Measurements from ENCODE around the gene TMA7B. TPM values are rescaled to one million over a fixed set of nuclear protein-coding genes. Genes with fewer than 3 reads are reported as not detected.

Gene TMA7B
- total and polyA plus RNA-seq, 10 donors = 0.29 to 4.2 (median 2.5) TPM

DNA sequence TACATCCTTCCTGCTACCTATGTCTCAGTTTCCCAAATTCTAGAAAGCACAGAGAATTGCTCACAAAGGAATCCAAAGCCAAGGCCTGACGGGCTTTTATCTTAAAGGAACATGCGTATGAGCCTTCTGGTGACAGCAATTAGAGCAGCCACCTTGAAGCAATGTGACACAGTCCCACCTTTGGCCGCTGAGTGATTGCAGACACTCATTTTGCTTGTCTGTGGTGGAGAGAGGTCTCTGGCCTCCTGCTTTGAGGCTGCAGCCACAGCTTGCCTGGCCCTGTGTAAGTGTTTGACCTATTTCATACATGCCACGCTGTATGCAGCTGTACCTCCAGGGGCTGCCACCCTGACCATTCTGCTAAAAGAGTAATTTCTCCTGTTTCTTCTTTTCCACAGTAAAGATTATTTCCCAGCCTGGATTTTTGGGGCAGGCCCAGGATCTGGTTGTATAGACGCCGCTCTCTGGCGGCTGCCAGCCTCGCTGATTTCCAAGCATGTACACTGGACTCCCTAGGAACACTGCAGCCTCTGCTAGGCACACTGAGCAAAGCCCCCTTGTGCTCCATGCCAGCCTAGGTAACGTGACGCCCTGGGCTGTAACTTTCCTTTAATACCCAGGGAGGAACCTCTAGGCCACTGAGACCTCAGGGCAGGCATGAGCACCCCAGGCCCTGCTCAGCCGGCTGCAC is 1.1 kb upstream of the TMA7B start:
- WGBS, 5 donors = 71 to 81% (median 73%) methylated on average over 10 to 11 of the region's 11 CpGs
- Histone ChIP-seq H3K27me3 (replicated peaks in 1 of 7) (peaks cover 0 to 14% (median 0%) of the 10 kb centered on the region in 7 donors), H3K36me3 (peaks cover 0 to 56% (median 1%) of the 10 kb centered on the region in 6 donors), H3K4me1 (peaks cover 22 to 94% (median 51%) of the 10 kb centered on the region in 6 donors), H3K27ac (peak overlapping the region in 5 of 8 donors; percentile 13 to 87 (median 82)), H3K4me3 (no peak overlapping the region), H3K9me3 (no peaks in the 10 kb centered on the region)
- no peak for DNase-seq
- TF ChIP-seq POLR2AphosphoS5 (IDR thresholded peaks at IDR 0.05) (no peak), POLR2A (IDR thresholded peaks at IDR 0.05) (no peak)
- TF ChIP-seq, protein P1, sequence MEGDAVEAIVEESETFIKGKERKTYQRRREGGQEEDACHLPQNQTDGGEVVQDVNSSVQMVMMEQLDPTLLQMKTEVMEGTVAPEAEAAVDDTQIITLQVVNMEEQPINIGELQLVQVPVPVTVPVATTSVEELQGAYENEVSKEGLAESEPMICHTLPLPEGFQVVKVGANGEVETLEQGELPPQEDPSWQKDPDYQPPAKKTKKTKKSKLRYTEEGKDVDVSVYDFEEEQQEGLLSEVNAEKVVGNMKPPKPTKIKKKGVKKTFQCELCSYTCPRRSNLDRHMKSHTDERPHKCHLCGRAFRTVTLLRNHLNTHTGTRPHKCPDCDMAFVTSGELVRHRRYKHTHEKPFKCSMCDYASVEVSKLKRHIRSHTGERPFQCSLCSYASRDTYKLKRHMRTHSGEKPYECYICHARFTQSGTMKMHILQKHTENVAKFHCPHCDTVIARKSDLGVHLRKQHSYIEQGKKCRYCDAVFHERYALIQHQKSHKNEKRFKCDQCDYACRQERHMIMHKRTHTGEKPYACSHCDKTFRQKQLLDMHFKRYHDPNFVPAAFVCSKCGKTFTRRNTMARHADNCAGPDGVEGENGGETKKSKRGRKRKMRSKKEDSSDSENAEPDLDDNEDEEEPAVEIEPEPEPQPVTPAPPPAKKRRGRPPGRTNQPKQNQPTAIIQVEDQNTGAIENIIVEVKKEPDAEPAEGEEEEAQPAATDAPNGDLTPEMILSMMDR (IDR thresholded peaks at IDR 0.05 in 8 of 11, conservative IDR thresholded peaks at IDR 0.05 in 3 of 11) = no peak
- intact Hi-C loops (cut with DNase I; ENCODE audit: low total_unique reads) = no loop called here

DNA sequence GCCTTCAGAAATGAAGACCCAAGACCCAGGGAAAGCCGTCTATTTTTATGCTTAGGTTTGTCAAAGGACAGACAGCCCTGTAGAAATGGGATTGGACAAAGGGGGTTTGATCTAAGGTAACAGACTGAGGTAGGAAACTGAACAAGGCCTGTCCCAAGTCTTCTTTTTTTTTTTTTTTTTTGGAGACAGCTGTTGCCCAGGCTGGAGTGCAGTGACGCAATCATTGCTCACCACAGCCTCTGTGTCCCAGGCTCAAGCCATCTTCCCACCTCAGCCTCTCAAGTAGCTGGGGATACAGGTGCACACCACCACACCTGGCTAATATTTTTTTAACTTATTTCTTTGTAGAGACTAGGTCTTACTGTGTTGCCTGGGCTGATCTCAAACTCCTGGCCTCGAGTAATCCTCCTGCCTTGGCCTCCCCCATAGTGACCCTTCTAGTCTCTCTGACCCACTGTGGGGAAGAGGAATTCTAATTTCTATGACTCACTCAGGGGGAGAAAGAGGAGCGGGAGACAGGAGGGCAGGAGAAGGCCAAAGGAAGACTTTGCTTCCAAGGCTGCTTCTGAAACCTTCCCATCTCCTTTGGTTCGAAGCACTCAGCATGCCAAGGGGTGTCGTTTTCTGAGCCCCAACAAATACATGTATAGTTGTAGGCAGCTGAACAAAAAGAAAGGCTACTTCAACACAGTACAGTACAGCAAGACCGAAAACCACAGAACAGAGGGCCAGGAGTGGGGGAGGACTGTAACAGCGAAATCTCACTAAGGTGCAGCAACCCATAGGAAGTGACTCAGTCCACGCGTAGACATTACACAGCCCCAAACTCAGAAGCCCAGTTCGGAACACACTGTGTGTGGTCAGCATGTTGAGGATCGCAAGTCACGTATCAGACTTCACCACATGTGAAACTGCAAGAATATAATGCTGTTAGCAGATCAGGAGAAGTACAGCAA is 872 bp downstream of the TMA7B start:
- DNase-seq = peak; percentile 80
- TF ChIP-seq POLR2AphosphoS5 (IDR thresholded peaks at IDR 0.05) = peak in 1 of 3 donors; percentile 79
- TF ChIP-seq, protein P1 (IDR thresholded peaks at IDR 0.05 in 8 of 11, conservative IDR thresholded peaks at IDR 0.05 in 3 of 11) = no peak
- Histone ChIP-seq H3K36me3 (peaks cover 0 to 68% (median 1%) of the 10 kb centered on the region in 6 donors), H3K4me3 (no peak overlapping the region), H3K27ac (peak overlapping the region in 7 of 8 donors; percentile 54 to 87 (median 74)), H3K4me1 (peaks cover 22 to 75% (median 46%) of the 10 kb centered on the region in 6 donors), H3K27me3 (replicated peaks in 1 of 7) (peaks cover 0 to 14% (median 0%) of the 10 kb centered on the region in 7 donors), H3K9me3 (no peaks in the 10 kb centered on the region)
- intact Hi-C loops (cut with DNase I; ENCODE audit: low total_unique reads) = no loop called here
- 45 to 54% (median 54%) methylated on average over 13 of the region's 13 CpGs for WGBS, 5 donors

DNA sequence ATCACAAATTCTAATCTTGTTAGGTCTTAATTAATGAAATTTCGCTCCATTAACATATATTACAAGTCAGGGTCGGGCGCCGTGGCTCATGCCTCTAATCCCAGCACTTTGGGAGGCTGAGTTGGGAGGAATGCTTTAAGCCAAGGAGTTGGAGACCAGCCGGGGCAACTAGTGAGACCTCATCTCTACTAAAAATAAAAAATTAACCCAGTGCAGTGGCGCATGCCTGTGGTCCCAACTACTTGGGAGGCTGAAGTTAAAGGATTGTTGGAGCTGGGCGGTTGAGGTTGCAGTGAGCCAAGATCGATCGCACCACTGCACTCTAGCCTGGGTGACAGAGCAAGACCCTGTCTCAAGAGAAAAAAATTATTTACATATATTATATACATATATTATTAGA is 1.9 kb downstream of the TMA7B start:
- no peak for DNase-seq
- Histone ChIP-seq H3K4me1 (peaks cover 16 to 66% (median 39%) of the 10 kb centered on the region in 6 donors), H3K36me3 (peaks cover 0 to 68% (median 1%) of the 10 kb centered on the region in 6 donors), H3K27me3 (replicated peaks in 1 of 7) (peaks cover 0 to 14% (median 0%) of the 10 kb centered on the region in 7 donors), H3K4me3 (no peak overlapping the region), H3K27ac (peak overlapping the region in 7 of 8 donors; percentile 54 to 87 (median 74)), H3K9me3 (no peaks in the 10 kb centered on the region)
- 87 to 95% (median 89%) methylated on average over 9 of the region's 9 CpGs for WGBS, 5 donors
- intact Hi-C loops (cut with DNase I; ENCODE audit: low total_unique reads) = no loop called here
- TF ChIP-seq, protein P1 (IDR thresholded peaks at IDR 0.05 in 8 of 11, conservative IDR thresholded peaks at IDR 0.05 in 3 of 11) = no peak
- no peak for TF ChIP-seq POLR2A (IDR thresholded peaks at IDR 0.05)
- TF ChIP-seq POLR2AphosphoS5 (IDR thresholded peaks at IDR 0.05) = no peak
